GM12892 (cell line): ENCODE data around the gene CMTM8.

Source experiments
- POLR2A ChIP-seq: IDR thresholded peaks from 2 replicates; pipeline ENCODE4 v1.6.1; 2011; ENCODE audit warnings: low read depth, low read length, control low read depth
- POLR2AphosphoS5 ChIP-seq: IDR thresholded peaks from 2 replicates; pipeline ENCODE4 v1.6.1; 2011; ENCODE audit warnings: low read depth, low read length, control low read depth
- TAF1 ChIP-seq: IDR thresholded peaks from 2 replicates; pipeline ENCODE4 v1.6.1; 2011; ENCODE audit warnings: low read depth, mild to moderate bottlenecking, control low read depth, low read length, borderline replicate concordance

- no peak for TF ChIP-seq POLR2A
- no peak for TF ChIP-seq POLR2AphosphoS5
- no peak for TF ChIP-seq TAF1
These were observed 172.1 kb downstream of the CMTM8 start for GRCh38 chr3:32410367-32411246.
